ENCODE measurements around the gene MAMLD1.

DNA sequence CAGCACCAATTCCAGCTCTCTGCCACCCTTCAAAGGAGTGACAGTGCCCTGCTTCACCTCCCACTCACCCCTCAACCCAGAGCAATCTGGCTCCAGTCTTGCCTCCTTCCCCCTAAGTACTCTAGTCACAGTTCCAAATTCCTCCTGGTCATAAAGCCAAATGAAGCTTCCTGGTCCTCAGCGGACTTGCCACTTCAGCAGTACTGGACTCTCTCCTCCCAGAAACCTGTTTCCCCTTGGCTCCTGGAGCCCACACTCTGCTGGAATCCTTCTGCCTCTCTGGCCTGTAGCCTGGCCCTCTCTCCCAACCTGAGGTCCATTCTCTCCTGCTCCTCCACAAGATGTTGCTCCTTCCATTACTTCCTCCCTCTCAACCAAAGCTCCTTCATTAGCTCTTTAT is 152.7 kb downstream of the MAMLD1 start:
- TF ChIP-seq, protein P1, sequence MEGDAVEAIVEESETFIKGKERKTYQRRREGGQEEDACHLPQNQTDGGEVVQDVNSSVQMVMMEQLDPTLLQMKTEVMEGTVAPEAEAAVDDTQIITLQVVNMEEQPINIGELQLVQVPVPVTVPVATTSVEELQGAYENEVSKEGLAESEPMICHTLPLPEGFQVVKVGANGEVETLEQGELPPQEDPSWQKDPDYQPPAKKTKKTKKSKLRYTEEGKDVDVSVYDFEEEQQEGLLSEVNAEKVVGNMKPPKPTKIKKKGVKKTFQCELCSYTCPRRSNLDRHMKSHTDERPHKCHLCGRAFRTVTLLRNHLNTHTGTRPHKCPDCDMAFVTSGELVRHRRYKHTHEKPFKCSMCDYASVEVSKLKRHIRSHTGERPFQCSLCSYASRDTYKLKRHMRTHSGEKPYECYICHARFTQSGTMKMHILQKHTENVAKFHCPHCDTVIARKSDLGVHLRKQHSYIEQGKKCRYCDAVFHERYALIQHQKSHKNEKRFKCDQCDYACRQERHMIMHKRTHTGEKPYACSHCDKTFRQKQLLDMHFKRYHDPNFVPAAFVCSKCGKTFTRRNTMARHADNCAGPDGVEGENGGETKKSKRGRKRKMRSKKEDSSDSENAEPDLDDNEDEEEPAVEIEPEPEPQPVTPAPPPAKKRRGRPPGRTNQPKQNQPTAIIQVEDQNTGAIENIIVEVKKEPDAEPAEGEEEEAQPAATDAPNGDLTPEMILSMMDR (IDR thresholded peaks at IDR 0.05) = no peak
- TF ChIP-seq POLR2A (IDR thresholded peaks at IDR 0.05) = no peak

Measured in body of pancreas (tissue), 4 donors.